Bronchial epithelial cell (primary cell): Measurements from ENCODE around the gene ATXN2L. TPM values are rescaled to one million over a fixed set of nuclear protein-coding genes. Genes with fewer than 3 reads are reported as not detected.

Experiments used
- DNase-seq: peaks from one replicate; pipeline ENCODE4 v3.0.0-alpha.2; 2010; ENCODE audit warnings: low read depth
- FAIRE-seq: peaks from 2 replicates; lab custom pipeline; 2011; peaks lifted over from hg19 to GRCh38; lab: Jason Lieb, UNC
- H3K27me3 ChIP-seq: 2 replicates; pipeline ENCODE4 v1.5.1; 2011; ENCODE audit warnings: low read length; ENCODE audit not compliant: control insufficient read depth, insufficient read depth
- H3K36me3 ChIP-seq: 2 replicates; pipeline ENCODE4 v1.5.1; 2011; ENCODE audit warnings: low read length; ENCODE audit not compliant: control insufficient read depth, insufficient read depth
- H3K4me3 ChIP-seq: 2 replicates; pipeline ENCODE4 v1.5.1; 2011; ENCODE audit warnings: mild to moderate bottlenecking, low read depth, low read length, control low read depth
- total RNA-seq: library from RNA; depleted of rRNA; stranded (reverse); fragments of >200 nt; gene quantifications from 2 replicates; pipeline ENCODE4 v1.2.1, GENCODE V29; 2014
- TF ChIP-seq, protein P1 (sequence below): IDR thresholded peaks from 2 replicates; pipeline ENCODE4 v1.5.1; 2011; ENCODE audit warnings: mild to moderate bottlenecking, moderate library complexity, low read length, control low read depth, inconsistent platforms; ENCODE audit not compliant: insufficient read depth, severe bottlenecking

Gene ATXN2L
- total RNA-seq, 1 donor from 2014 or later = 27.4 TPM

GRCh38 chr16:28829747-28830146, 6.9 kb downstream of the ATXN2L start:
- no peak for FAIRE-seq
- H3K27me3 ChIP-seq = no peaks in the 10 kb centered on the region
- peaks cover 62% of the 10 kb centered on the region for H3K36me3 ChIP-seq
- TF ChIP-seq, protein P1, sequence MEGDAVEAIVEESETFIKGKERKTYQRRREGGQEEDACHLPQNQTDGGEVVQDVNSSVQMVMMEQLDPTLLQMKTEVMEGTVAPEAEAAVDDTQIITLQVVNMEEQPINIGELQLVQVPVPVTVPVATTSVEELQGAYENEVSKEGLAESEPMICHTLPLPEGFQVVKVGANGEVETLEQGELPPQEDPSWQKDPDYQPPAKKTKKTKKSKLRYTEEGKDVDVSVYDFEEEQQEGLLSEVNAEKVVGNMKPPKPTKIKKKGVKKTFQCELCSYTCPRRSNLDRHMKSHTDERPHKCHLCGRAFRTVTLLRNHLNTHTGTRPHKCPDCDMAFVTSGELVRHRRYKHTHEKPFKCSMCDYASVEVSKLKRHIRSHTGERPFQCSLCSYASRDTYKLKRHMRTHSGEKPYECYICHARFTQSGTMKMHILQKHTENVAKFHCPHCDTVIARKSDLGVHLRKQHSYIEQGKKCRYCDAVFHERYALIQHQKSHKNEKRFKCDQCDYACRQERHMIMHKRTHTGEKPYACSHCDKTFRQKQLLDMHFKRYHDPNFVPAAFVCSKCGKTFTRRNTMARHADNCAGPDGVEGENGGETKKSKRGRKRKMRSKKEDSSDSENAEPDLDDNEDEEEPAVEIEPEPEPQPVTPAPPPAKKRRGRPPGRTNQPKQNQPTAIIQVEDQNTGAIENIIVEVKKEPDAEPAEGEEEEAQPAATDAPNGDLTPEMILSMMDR = no peak
- DNase-seq = no peak
- H3K4me3 ChIP-seq = no peak overlapping the region

DNA sequence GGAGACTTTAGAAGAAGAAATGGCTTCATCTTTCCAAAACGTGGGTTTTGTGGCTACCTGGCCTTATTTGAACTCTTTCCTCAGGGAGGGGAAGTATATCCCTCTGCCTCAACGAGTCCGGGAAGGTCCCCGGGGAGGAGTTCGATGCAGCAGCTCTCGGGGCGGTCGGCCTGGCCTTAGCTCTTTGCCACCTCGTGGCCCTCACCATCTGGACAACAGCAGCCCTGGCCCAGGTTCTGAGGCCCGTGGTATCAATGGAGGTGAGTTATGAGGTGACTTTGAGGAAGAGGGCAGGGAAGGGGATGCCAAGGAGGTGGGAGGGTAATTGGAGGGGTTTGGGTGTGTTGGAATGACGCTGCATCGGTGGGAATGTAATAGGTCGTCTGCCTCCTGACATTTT, 7.7 kb downstream of the ATXN2L start:
- Histone ChIP-seq H3K4me3 (no peak overlapping the region), H3K27me3 (no peaks in the 10 kb centered on the region), H3K36me3 (peaks cover 68% of the 10 kb centered on the region)
- TF ChIP-seq, protein P1 = no peak
- no peak for DNase-seq
- no peak for FAIRE-seq

DNA sequence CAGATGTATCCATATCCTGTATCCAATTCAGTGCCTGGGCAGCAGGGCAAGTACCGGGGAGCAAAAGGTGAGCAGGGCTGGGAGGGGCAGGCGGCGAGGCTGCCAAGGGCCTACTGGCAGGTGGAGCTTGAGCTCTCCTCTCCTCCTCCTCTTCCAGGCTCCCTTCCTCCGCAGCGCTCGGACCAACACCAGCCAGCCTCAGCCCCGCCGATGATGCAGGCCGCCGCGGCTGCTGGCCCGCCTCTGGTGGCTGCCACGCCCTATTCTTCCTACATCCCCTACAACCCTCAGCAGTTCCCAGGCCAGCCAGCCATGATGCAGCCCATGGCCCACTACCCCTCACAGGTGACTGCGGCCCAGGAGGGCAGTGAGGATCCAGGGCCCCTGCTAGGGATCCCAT, 11.6 kb downstream of the ATXN2L start:
- FAIRE-seq (no peak), DNase-seq (no peak)
- TF ChIP-seq, protein P1 = no peak
- Histone ChIP-seq H3K27me3 (no peaks in the 10 kb centered on the region), H3K4me3 (no peak overlapping the region), H3K36me3 (peaks cover 52% of the 10 kb centered on the region)

- DNase-seq = no peak
These were observed 12.4 kb downstream of the ATXN2L start for GRCh38 chr16:28834873-28835863.

DNA sequence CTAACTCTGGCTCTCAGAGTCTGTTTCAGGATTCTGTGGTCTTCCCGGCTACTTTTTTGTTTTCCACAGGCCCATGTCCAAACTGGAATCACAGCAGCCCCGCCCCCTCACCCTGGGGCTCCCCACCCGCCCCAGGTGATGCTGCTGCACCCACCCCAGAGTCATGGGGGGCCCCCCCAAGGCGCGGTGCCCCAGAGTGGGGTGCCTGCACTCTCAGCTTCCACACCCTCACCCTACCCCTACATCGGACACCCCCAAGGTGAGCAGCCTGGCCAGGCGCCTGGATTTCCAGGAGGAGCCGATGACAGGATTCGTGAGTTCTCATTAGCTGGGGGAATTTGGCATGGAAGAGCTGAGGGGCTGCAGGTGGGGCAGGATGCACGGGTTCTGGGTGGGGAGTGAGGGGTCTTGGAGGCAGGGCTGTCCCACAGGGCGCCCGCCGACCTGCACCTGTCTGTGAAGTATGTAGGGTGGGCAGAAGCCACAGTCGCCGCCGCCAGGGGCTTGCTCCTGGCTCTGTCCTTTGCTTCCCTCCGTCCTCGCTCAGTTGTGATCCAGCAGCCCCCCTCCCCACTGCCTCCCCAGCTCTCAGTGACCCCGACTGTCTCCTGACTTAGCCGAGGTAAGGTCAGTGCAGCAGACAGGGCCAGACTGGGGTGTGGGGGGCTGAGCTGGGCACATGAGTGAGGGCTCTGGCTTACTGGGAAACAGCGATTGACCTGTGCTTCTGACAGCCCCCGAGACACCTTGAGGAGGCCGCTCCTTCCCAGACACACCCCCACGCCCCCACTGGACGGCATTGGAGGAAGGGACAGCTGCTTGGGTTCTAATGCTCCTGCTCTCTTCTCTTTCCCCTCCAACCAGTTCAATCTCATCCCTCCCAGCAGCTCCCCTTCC, 13.3 kb downstream of the ATXN2L start:
- no peak overlapping the region for H3K4me3 ChIP-seq
- peaks cover 39% of the 10 kb centered on the region for H3K36me3 ChIP-seq
- no peaks in the 10 kb centered on the region for H3K27me3 ChIP-seq
- TF ChIP-seq, protein P1 = no peak
- DNase-seq (no peak), FAIRE-seq (no peak)

More at GRCh38 chr16:28834873-28835863, 12.4 kb downstream of the ATXN2L start:
- FAIRE-seq = no peak
- TF ChIP-seq, protein P1 = no peak
- H3K36me3 ChIP-seq = peaks cover 45% of the 10 kb centered on the region
- no peak overlapping the region for H3K4me3 ChIP-seq
- no peaks in the 10 kb centered on the region for H3K27me3 ChIP-seq
